Adrenal gland (tissue), 5 donors: ENCODE measurements around the gene MAN1B1.

Experiments used
- POLR2A ChIP-seq, 2 donors: fragments of 450-650 bp; IDR thresholded peaks; one replicate each; pipeline ENCODE4 v1.6.1; 2017; ENCODE audit warnings: antibody characterized with exemption in 2 of 2, mild to moderate bottlenecking in 2 of 2, moderate library complexity in 1 of 2
- TF ChIP-seq, protein P1 (sequence below), 6 experiments: fragments of 450-650 bp in 4 of 6; fragments of 200-600 bp in 2 of 6; sonication (generic) in 1 of 6; IDR thresholded peaks; 1 replicate in 5 of 6; 2 replicates in 1 of 6; pipeline versions ENCODE4 v1.5.1 to v1.8.0; 2016 to 2021; ENCODE audit warnings: antibody characterized with exemption in 6 of 6, mild to moderate bottlenecking in 2 of 6, moderate library complexity in 1 of 6
- donor health status: DM: no; HTN: no; CAD: no.

DNA sequence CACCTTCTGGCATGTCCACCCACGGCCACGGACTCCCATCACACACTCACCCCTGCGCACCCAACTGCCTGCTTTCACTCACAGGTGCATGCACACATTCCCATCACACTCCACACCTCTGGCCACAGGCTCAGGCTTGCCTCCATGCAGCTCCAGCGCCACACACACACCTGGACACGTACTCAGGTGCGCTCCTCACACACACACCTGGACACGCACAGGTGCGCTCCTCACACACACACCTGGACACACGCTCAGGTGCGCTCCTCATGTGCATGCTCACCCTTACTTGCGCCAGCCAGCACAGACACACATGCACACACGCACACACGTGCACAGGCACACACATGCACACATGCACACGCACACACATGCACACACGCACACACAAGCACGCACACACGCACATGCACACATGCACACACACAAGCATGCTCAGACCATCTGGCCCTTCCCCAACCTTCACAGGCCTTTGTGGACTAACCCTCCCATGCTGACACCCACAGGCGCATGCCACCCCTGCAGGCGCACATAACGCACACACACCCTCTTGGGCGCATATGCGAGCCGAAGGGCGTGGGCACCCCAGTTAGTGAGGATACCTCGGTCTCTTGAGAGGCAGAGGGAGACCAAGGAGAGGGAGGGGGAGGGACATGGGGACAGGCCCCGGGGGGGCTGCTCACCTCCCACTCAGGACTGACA lies 60.5 kb downstream of the MAN1B1 start:
- TF ChIP-seq, protein P1, sequence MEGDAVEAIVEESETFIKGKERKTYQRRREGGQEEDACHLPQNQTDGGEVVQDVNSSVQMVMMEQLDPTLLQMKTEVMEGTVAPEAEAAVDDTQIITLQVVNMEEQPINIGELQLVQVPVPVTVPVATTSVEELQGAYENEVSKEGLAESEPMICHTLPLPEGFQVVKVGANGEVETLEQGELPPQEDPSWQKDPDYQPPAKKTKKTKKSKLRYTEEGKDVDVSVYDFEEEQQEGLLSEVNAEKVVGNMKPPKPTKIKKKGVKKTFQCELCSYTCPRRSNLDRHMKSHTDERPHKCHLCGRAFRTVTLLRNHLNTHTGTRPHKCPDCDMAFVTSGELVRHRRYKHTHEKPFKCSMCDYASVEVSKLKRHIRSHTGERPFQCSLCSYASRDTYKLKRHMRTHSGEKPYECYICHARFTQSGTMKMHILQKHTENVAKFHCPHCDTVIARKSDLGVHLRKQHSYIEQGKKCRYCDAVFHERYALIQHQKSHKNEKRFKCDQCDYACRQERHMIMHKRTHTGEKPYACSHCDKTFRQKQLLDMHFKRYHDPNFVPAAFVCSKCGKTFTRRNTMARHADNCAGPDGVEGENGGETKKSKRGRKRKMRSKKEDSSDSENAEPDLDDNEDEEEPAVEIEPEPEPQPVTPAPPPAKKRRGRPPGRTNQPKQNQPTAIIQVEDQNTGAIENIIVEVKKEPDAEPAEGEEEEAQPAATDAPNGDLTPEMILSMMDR (IDR thresholded peaks at IDR 0.05), result no peak
- no peak for TF ChIP-seq POLR2A (IDR thresholded peaks at IDR 0.05)
